ENCODE data around the gene PCDHGB2. TPM values are rescaled to one million over a fixed set of nuclear protein-coding genes. Genes with fewer than 3 reads are reported as not detected.

PCDHGB2 gene
- total and polyA plus RNA-seq, 2 of the 4 experiments (the other 2 are of a cell fraction), result 2.6 to 3.0 TPM

- dilution Hi-C loops (cut with HindIII; ENCODE audit: low sequenced_read_pairs, unreplicated experiment) (no loop called here), in situ Hi-C loops (cut with MboI; ENCODE audit: low sequenced_read_pairs) (no loop called here), intact Hi-C loops (cut with micrococcal nuclease) (no loop called here)
- DNase-seq, result no peak
- ChIA-PET CTCF (no interaction called here), POLR2A (ENCODE audit: unreplicated experiment) (no interaction called here)
- no peak overlapping the region for H2BK20ac ChIP-seq (ENCODE audit: low read depth, low read length)
- no peak overlapping the region for H3K9ac ChIP-seq (ENCODE audit: low read depth, low read length)
- no peak overlapping the region for H2BK5ac ChIP-seq (ENCODE audit: low read depth, low read length, poor library complexity, severe bottlenecking)
- TF ChIP-seq MAFK (IDR thresholded peaks at IDR 0.05; ENCODE audit: low read depth, low read length), result no peak
- TF ChIP-seq NFE2L2 (IDR thresholded peaks at IDR 0.05; ENCODE audit: low read depth, low read length), result no peak
- TF ChIP-seq, protein P1, sequence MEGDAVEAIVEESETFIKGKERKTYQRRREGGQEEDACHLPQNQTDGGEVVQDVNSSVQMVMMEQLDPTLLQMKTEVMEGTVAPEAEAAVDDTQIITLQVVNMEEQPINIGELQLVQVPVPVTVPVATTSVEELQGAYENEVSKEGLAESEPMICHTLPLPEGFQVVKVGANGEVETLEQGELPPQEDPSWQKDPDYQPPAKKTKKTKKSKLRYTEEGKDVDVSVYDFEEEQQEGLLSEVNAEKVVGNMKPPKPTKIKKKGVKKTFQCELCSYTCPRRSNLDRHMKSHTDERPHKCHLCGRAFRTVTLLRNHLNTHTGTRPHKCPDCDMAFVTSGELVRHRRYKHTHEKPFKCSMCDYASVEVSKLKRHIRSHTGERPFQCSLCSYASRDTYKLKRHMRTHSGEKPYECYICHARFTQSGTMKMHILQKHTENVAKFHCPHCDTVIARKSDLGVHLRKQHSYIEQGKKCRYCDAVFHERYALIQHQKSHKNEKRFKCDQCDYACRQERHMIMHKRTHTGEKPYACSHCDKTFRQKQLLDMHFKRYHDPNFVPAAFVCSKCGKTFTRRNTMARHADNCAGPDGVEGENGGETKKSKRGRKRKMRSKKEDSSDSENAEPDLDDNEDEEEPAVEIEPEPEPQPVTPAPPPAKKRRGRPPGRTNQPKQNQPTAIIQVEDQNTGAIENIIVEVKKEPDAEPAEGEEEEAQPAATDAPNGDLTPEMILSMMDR (conservative IDR thresholded peaks at IDR 0.05; ENCODE audit: low read depth, low read length), result no peak
- TF ChIP-seq FOS (IDR thresholded peaks at IDR 0.05; ENCODE audit: low read depth, low read length), result no peak
- TF ChIP-seq ELK1 (IDR thresholded peaks at IDR 0.05; ENCODE audit: borderline replicate concordance, low read depth, low read length), result no peak
- TF ChIP-seq RAD21 (IDR thresholded peaks at IDR 0.05; ENCODE audit: low read length), result no peak
- no peak for TF ChIP-seq RCOR1 (IDR thresholded peaks at IDR 0.05; ENCODE audit: insufficient replicate concordance, low read length)
- TF ChIP-seq POLR2A (IDR thresholded peaks at IDR 0.05; ENCODE audit: low read depth, low read length), result no peak
- no peak for TF ChIP-seq RFX5 (IDR thresholded peaks at IDR 0.05; ENCODE audit: low read depth, low read length)
- no peak for TF ChIP-seq MAZ (IDR thresholded peaks at IDR 0.05; ENCODE audit: borderline replicate concordance, low read depth, low read length)
- TF ChIP-seq, protein P2, sequence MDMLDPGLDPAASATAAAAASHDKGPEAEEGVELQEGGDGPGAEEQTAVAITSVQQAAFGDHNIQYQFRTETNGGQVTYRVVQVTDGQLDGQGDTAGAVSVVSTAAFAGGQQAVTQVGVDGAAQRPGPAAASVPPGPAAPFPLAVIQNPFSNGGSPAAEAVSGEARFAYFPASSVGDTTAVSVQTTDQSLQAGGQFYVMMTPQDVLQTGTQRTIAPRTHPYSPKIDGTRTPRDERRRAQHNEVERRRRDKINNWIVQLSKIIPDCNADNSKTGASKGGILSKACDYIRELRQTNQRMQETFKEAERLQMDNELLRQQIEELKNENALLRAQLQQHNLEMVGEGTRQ (IDR thresholded peaks at IDR 0.05; ENCODE audit: low read depth, low read length), result no peak
- no peak for TF ChIP-seq MXI1 (IDR thresholded peaks at IDR 0.05; ENCODE audit: borderline replicate concordance, low read depth, low read length)
- no peak for TF ChIP-seq CHD1 (IDR thresholded peaks at IDR 0.05; ENCODE audit: low read depth, low read length)
- no peak for TF ChIP-seq BHLHE40 (IDR thresholded peaks at IDR 0.05; ENCODE audit: low read depth, low read length)
- 48% methylated on average over 17 of the region's 24 CpGs; no CpG with 5 or more reads in 1 of the 2 experiments for WGBS, 2 experiments (ENCODE audit: extremely low coverage in 2 of 2, insufficient read length in 1 of 2)
- no TSS peak for BruUV-seq (replicated peaks)
- ATAC-seq (ENCODE audit: low read depth), result no peak
- no peak overlapping the region; the same call in 1 of the 2 replicates for H4K5ac ChIP-seq (ENCODE audit: low read depth, low read length)
- H4K20me1 ChIP-seq (ENCODE audit: insufficient read depth, low read length), result no peaks in the 10 kb centered on the region
- H3K14ac ChIP-seq (replicated peaks; ENCODE audit: low read depth, low read length), result no peak overlapping the region
- H3K56ac ChIP-seq (ENCODE audit: extremely low read depth, insufficient read depth, low read length), result no peak overlapping the region
- H4K8ac ChIP-seq (ENCODE audit: low read depth in 2 of 2, low read length in 2 of 2), result no peak overlapping the region
- no peaks in the 10 kb centered on the region for H3K4me1 ChIP-seq (ENCODE audit: control insufficient read depth, insufficient read depth, low read length)
- no peak overlapping the region for H3K18ac ChIP-seq (ENCODE audit: low read depth, low read length)
- H2BK120ac ChIP-seq (ENCODE audit: low read depth, low read length), result no peak overlapping the region
- H3K27me3 ChIP-seq (ENCODE audit: control insufficient read depth, insufficient read depth, low read length), result no peaks in the 10 kb centered on the region
- H2BK15ac ChIP-seq (ENCODE audit: low read depth, low read length), result no peak overlapping the region
- H4K91ac ChIP-seq (ENCODE audit: insufficient read depth, low read depth, low read length), result no peak overlapping the region
- H3K4me3 ChIP-seq (ENCODE audit: insufficient read depth, low read depth, low read length), result no peak overlapping the region
- no peaks in the 10 kb centered on the region for H3K79me1 ChIP-seq (ENCODE audit: low read depth in 1 of 2, low read length in 2 of 2)
- no peak overlapping the region for H2AK9ac ChIP-seq (replicated peaks; ENCODE audit: low read depth, low read length, poor library complexity)
- no peak overlapping the region for H2AK5ac ChIP-seq (ENCODE audit: low read depth, low read length)
- no peak overlapping the region for H3K23ac ChIP-seq (ENCODE audit: low read depth, low read length)
- peak overlapping the region; percentile 85; the same call in 1 of the 2 replicates for H3K4me2 ChIP-seq (ENCODE audit: low read depth, low read length)
- H3K9me1 ChIP-seq (ENCODE audit: insufficient read depth, low read length), result no peaks in the 10 kb centered on the region
- no peak overlapping the region for H2AFZ ChIP-seq (replicated peaks; ENCODE audit: low read length, poor library complexity)
- H3K27ac ChIP-seq (ENCODE audit: insufficient read depth, low read length), result no peak overlapping the region
- H3K36me3 ChIP-seq (ENCODE audit: control insufficient read depth, insufficient read depth, low read length), result peaks cover 5% of the 10 kb centered on the region; the same call in 1 of the 2 replicates
- H3K4ac ChIP-seq (ENCODE audit: low read depth, low read length), result no peak overlapping the region
- H3K9me3 ChIP-seq (ENCODE audit: control insufficient read depth, insufficient read depth, low read length), result peaks cover 60% of the 10 kb centered on the region
Observed at GRCh38 chr5:141355641-141356040, 4.2 kb upstream of the PCDHGB2 start.

Measured in IMR-90 (cell line).